ENCODE data around the gene CPAMD8. TPM values are rescaled to one million over a fixed set of nuclear protein-coding genes. Genes with fewer than 3 reads are reported as not detected.

CPAMD8 gene
- total RNA-seq: 0.66 and 1.5 TPM in 2 replicates

DNA sequence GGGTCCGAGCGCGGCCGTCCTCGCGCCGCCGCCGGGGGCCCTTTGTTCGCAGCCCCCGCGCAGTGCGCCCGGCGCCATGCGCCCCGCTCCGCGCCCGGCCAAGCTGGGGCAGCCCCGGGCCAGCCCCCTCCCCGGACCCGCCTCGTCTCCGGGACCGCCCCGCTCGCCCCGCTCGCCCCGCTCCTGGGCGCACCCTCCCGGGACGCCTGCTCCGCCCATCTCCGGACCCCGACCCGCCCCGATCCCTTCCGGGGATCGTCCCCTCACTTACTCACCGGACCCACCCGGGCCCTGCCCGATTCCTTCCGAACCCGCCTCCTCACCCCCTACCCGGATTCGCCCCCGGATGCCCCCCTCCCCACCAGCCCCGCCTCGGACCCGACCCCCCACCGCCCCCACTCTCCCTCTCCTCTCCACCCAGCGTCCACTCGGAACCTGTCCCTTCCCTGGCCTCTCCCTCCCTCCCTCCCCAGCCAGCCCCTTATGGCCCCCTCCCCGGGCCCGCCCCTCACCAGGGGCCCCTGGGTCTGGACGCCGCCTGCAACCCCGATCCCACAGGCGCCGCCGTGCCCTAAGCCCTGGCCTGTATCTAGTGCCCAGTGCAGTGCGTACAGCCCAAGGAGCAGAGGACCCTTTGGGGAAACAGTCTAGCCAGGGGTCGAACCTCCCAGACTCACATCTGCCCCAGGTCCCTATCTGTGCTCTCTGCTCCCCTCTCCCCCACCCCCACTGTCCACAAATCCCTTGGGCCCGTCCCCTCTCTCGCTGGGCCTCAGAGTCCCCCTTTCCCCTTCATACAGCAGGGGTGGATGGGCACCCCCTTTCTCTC is at the start of gene CPAMD8:
CPAMD8 (minus strand) TSS at position 105 of the 829 bp plus-strand sequence. CDS start 168 bp downstream, outside the sequence.

DNA sequence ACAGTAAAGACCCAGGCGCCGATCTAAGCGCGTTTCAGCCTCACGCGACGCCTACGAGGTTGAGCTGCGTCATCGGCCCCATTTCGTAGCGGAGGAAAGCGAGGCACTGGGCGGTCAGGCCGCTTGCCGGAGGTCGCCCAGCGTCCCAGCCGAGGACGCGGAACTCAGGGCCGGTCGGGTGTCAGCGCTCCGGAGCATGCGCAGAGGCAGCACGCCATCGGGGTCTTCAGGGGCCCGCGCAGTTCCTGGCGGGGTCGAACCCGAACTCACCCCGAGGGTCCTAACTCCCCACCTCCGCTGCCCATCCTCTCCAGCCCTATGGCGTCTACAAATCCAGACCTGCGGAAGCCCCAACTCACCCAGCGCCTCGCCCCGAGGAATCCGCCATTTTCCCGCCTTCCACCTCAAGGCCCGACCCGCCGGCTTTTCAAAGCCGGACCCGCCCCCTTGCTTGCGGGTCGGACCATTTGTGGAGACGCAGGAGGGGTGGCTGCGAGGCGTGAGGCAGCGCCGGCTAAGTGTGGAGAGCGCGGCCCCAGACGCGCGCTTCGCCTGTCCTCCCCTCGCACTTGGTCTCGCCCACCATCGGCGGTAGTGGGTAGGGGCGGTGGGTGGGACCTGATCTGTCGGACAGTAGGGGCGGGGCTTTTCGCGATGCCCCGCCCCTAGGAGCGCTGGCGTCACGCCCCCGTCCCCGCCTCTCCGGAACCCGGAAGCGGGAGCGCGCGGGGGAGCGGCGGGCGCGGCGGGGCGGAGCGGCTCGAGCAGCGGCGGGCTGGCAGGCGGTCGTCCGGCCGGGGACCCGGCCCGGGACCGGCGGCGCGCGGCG is 48.6 kb upstream of the CPAMD8 start, which contains the start of the genes HAUS8 and MYO9B:
HAUS8 (minus strand) TSS at position 418 of the 829 bp plus-strand sequence; CDS start at position 388, 30 bp downstream.
MYO9B (plus strand) TSS at position 743 of the 829 bp plus-strand sequence. CDS start 25,941 bp downstream, outside the sequence.

DNA sequence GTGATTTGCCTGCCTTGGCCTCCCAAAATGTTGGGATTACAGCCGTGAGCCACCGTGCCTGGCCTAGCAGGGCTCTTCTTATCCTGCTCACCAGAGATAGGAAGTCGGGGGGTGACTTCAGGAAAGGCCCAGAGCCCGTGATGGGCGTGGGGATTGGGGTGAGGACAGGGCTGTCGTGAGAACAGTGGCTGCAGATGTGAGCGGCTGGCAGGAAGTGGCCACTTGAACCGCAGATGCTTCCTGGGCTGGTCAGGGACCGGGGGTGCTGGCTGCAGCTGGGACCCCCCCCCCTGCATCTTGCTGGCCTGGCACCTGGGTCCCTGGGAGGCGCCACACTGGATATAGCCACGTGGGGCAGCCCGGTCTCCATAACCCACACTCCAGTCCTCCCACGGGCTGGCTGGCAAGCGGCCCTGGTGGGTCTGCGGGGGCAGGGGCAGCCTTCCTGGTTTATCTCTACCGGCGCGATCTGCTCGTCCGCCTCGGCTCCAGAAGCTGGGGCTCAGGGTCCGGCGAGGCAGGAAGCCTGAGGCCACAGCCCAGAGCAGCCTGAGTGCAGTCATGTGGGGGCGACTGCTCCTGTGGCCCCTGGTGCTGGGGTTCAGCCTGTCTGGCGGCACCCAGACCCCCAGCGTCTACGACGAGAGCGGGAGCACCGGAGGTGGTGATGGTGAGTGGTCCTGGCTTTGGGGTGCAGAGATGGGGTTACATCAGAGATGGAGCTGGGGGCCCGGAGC is 137.8 kb downstream of the CPAMD8 start, which contains the start of gene F2RL3:
F2RL3 (plus strand) TSS at position 371 of the 737 bp plus-strand sequence; CDS start at position 562, 191 bp downstream.

Other genes starting within 250 kb of the CPAMD8 start
- 20.6 and 29.7 TPM in 2 replicates for gene SIN3B, start 197.4 kb downstream of the CPAMD8 start, total RNA-seq
- gene F2RL3, start 137.8 kb downstream of the CPAMD8 start, total RNA-seq: 0.22 TPM in 1 of 2 replicates, not detected in the other
- gene HAUS8, start 48.6 kb upstream of the CPAMD8 start, total RNA-seq: 2.7 and 7.6 TPM in 2 replicates
- 76.7 and 80.3 TPM in 2 replicates for gene MYO9B, start 49.0 kb upstream of the CPAMD8 start, total RNA-seq
- 20.7 and 35.5 TPM in 2 replicates for gene USE1, start 188.5 kb upstream of the CPAMD8 start, total RNA-seq
- gene OCEL1, start 199.4 kb upstream of the CPAMD8 start, total RNA-seq: 1.8 and 5.0 TPM in 2 replicates
- gene NR2F6, start 219.1 kb upstream of the CPAMD8 start, total RNA-seq: 48.8 and 51.2 TPM in 2 replicates
- gene USHBP1, start 237.9 kb upstream of the CPAMD8 start, total RNA-seq: under 0.01 TPM in 1 of 2 replicates, not detected in the other
- gene BABAM1, start 240.6 kb upstream of the CPAMD8 start, total RNA-seq: 80.6 and 96.4 TPM in 2 replicates

All from uterine smooth muscle cell (primary cell).